ENCODE data around the gene MSI2. TPM values are rescaled to one million over a fixed set of nuclear protein-coding genes. Genes with fewer than 3 reads are reported as not detected.

MSI2 gene
- total RNA-seq, 1 donor from 2014 or later, result 60.6 TPM

- H3K27ac Mint-ChIP-seq (ENCODE audit: unreplicated experiment), result no peak overlapping the region
- H3K4me1 Mint-ChIP-seq (ENCODE audit: unreplicated experiment), result peaks cover 45% of the 10 kb centered on the region
- peaks cover 3% of the 10 kb centered on the region for H3K27me3 Mint-ChIP-seq (ENCODE audit: unreplicated experiment)
- H3K9me3 Mint-ChIP-seq (ENCODE audit: unreplicated experiment), result no peaks in the 10 kb centered on the region
- H3K4me3 Mint-ChIP-seq (ENCODE audit: unreplicated experiment), result no peak overlapping the region
- peaks cover 9% of the 10 kb centered on the region for H3K36me3 Mint-ChIP-seq (ENCODE audit: low read depth, unreplicated experiment)
- no peak for TF ChIP-seq CTCF (IDR thresholded peaks at IDR 0.05; ENCODE audit: unreplicated experiment)
- DNase-seq (ENCODE audit: low spot score), result no peak
Measured at GRCh38 chr17:57466017-57466471, 209.7 kb downstream of the MSI2 start.

GRCh38 chr17:57466521-57466920 lies 210.2 kb downstream of the MSI2 start:
- Mint-ChIP-seq H3K4me1 (ENCODE audit: unreplicated experiment) (peaks cover 43% of the 10 kb centered on the region), H3K36me3 (ENCODE audit: low read depth, unreplicated experiment) (peaks cover 9% of the 10 kb centered on the region), H3K27ac (ENCODE audit: unreplicated experiment) (no peak overlapping the region), H3K4me3 (ENCODE audit: unreplicated experiment) (no peak overlapping the region), H3K9me3 (ENCODE audit: unreplicated experiment) (no peaks in the 10 kb centered on the region), H3K27me3 (ENCODE audit: unreplicated experiment) (peaks cover 3% of the 10 kb centered on the region)
- no peak for TF ChIP-seq CTCF (IDR thresholded peaks at IDR 0.05; ENCODE audit: unreplicated experiment)
- DNase-seq (ENCODE audit: low spot score), result no peak

- Mint-ChIP-seq H3K4me3 (ENCODE audit: unreplicated experiment) (no peak overlapping the region), H3K27ac (ENCODE audit: unreplicated experiment) (no peak overlapping the region), H3K4me1 (ENCODE audit: unreplicated experiment) (peaks cover 36% of the 10 kb centered on the region), H3K36me3 (ENCODE audit: low read depth, unreplicated experiment) (peaks cover 9% of the 10 kb centered on the region), H3K9me3 (ENCODE audit: unreplicated experiment) (no peaks in the 10 kb centered on the region), H3K27me3 (ENCODE audit: unreplicated experiment) (peaks cover 3% of the 10 kb centered on the region)
- TF ChIP-seq CTCF (IDR thresholded peaks at IDR 0.05; ENCODE audit: unreplicated experiment), result no peak
- DNase-seq (ENCODE audit: low spot score), result no peak
Measured at GRCh38 chr17:57467226-57467625, 210.9 kb downstream of the MSI2 start.

GRCh38 chr17:57467801-57468200 lies 211.5 kb downstream of the MSI2 start:
- no peak for TF ChIP-seq CTCF (IDR thresholded peaks at IDR 0.05; ENCODE audit: unreplicated experiment)
- Mint-ChIP-seq H3K4me3 (ENCODE audit: unreplicated experiment) (no peak overlapping the region), H3K4me1 (ENCODE audit: unreplicated experiment) (peaks cover 34% of the 10 kb centered on the region), H3K36me3 (ENCODE audit: low read depth, unreplicated experiment) (peaks cover 9% of the 10 kb centered on the region), H3K27me3 (ENCODE audit: unreplicated experiment) (peaks cover 3% of the 10 kb centered on the region), H3K27ac (ENCODE audit: unreplicated experiment) (no peak overlapping the region), H3K9me3 (ENCODE audit: unreplicated experiment) (no peaks in the 10 kb centered on the region)
- DNase-seq (ENCODE audit: low spot score), result no peak

- no peaks in the 10 kb centered on the region for H3K9me3 Mint-ChIP-seq (ENCODE audit: unreplicated experiment)
- no peak overlapping the region for H3K27ac Mint-ChIP-seq (ENCODE audit: unreplicated experiment)
- no peak overlapping the region for H3K4me3 Mint-ChIP-seq (ENCODE audit: unreplicated experiment)
- no peak for DNase-seq (ENCODE audit: low spot score)
- peaks cover 4% of the 10 kb centered on the region for H3K36me3 Mint-ChIP-seq (ENCODE audit: low read depth, unreplicated experiment)
- peaks cover 2% of the 10 kb centered on the region for H3K27me3 Mint-ChIP-seq (ENCODE audit: unreplicated experiment)
- no peak for TF ChIP-seq CTCF (IDR thresholded peaks at IDR 0.05; ENCODE audit: unreplicated experiment)
- peaks cover 32% of the 10 kb centered on the region for H3K4me1 Mint-ChIP-seq (ENCODE audit: unreplicated experiment)
Measured at GRCh38 chr17:57468932-57469775, 212.8 kb downstream of the MSI2 start.

All from endothelial cell (in vitro differentiated cells).